Fibroblast of the aortic adventitia (primary cell): ENCODE results near the gene GTSF1L. TPM values are rescaled to one million over a fixed set of nuclear protein-coding genes. Genes with fewer than 3 reads are reported as not detected.

ENCODE experiments used
- DNase-seq: peaks from one replicate; pipeline ENCODE4 v3.0.0-alpha.2; 2010; ENCODE audit warnings: low read depth
- H3K4me3 ChIP-seq: 2 replicates; pipeline ENCODE4 v1.5.1; 2011; ENCODE audit warnings: low read depth, mild to moderate bottlenecking, control low read depth, low read length, moderate library complexity
- total RNA-seq: library from RNA; depleted of rRNA; stranded (reverse); fragments of >200 nt; gene quantifications from 2 replicates; pipeline ENCODE4 v1.2.3, GENCODE V29; 2012; ENCODE audit warnings: low replicate concordance
- TF ChIP-seq, protein P1 (sequence below): IDR thresholded peaks from 2 replicates; pipeline ENCODE4 v1.5.1; 2011; ENCODE audit warnings: mild to moderate bottlenecking, low read length, control low read depth, inconsistent platforms; ENCODE audit not compliant: insufficient read depth

The GTSF1L gene
- total RNA-seq = not detected in 2 replicates

DNA sequence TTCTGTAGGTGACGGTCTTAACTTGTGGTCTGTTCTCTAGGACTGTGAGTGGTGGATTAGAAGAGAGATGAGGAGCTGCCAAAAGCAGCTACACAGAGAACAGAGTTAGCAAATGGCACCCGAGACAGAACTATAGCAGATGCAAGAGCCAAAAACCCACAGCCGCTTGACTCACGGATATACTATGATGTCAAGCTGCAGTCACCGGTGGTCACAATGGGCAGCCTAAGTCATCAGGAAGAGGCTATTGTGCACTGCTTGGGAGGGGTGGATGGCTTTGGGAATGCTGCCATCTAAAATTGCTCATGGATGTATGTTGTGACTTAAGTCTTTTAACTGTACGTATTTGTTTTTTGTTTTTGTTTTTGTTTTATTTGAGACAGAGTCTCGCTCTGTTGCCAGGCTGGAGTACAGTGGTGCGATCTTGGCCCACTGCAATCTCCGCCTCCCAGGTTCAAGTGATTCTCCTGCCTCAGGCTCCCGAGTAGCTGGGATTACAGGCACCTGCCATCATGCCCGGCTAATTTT, at the start of gene GTSF1L:
Gene GTSF1L, minus strand, starts transcription at position 192 of the 528 bp plus-strand sequence. CDS start 308 bp downstream, outside the sequence.
- DNase-seq = peak; percentile 86
- TF ChIP-seq, protein P1, sequence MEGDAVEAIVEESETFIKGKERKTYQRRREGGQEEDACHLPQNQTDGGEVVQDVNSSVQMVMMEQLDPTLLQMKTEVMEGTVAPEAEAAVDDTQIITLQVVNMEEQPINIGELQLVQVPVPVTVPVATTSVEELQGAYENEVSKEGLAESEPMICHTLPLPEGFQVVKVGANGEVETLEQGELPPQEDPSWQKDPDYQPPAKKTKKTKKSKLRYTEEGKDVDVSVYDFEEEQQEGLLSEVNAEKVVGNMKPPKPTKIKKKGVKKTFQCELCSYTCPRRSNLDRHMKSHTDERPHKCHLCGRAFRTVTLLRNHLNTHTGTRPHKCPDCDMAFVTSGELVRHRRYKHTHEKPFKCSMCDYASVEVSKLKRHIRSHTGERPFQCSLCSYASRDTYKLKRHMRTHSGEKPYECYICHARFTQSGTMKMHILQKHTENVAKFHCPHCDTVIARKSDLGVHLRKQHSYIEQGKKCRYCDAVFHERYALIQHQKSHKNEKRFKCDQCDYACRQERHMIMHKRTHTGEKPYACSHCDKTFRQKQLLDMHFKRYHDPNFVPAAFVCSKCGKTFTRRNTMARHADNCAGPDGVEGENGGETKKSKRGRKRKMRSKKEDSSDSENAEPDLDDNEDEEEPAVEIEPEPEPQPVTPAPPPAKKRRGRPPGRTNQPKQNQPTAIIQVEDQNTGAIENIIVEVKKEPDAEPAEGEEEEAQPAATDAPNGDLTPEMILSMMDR = no peak

DNA sequence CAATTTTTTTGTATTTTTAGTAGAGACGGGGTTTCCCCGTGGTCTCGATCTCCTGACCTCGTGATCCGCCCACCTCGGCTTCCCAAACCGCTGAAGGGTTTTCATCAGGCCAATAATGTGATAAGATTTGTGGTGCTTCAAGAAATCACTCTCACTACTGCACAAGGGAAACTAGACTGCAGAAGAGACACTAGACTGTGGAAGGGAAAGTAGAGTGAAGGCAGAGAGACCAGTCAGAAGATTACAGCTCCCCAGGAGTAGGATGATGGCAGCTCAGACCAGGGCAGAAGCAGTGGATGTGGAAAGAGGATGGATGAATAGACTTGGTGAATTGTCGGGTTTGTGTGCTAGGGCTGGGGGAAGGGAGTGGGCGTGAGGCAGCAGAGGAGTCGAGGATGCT, 48.0 kb upstream of the GTSF1L start:
- TF ChIP-seq, protein P1 = no peak
- DNase-seq = no peak
- H3K4me3 ChIP-seq = no peak overlapping the region

More for the DNA sequence above, at the start of gene GTSF1L:
- no peak within 1 kb of the TSS for H3K4me3 ChIP-seq

DNA sequence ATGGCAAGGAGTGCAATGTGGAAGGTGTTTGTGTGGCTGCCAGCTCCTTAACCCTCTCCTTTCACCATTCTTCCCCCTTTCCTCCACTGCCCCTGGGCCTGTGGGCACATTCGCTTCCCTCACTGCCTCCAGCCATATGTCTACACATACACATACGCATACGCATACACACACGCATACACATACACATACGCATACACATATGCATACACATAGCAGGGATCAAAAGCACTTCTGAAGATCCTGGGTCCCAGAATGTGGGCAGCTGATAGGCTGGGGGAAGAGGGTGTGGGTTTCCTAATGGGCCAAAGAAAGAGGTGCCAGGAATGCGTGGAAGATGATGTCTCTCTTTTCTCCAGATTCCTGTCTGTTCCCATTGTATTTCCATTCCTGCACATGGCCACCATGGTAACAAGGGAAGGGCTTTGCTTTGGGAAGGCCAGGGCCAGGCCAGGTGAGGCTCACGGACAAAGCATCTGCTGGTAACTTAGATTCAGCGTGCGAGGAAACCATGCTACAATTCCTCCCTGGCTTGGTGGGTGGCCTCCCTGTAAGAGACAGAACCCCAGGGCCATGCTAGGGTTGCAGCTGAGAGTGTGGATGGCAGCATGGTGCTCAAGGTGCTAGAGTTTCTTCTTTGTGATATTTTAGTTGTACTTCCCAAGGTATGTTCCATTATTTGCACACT, 44.8 kb upstream of the GTSF1L start:
- TF ChIP-seq, protein P1 = no peak
- no peak for DNase-seq
- H3K4me3 ChIP-seq = no peak overlapping the region

DNA sequence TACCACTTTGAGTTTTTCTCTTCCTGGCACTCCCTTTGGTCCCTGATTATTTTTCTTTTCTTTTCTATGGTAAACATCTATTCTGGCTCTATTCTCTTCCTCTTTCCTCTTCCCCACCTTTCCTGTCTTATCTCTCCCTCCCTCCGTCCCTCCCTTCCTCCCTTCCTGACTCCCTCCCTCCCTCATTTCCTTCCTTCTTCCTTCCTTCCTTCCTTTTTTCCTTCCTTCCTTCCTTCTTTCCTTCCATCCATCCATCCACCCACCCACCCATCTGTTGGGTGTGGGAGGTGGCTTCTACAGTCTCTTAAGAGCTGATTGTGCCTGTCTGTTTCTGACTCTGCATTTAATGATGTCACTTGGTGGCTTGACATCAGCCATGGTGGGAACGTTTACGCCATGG, 43.5 kb upstream of the GTSF1L start:
- TF ChIP-seq, protein P1 = no peak
- no peak overlapping the region for H3K4me3 ChIP-seq
- DNase-seq = no peak

DNA sequence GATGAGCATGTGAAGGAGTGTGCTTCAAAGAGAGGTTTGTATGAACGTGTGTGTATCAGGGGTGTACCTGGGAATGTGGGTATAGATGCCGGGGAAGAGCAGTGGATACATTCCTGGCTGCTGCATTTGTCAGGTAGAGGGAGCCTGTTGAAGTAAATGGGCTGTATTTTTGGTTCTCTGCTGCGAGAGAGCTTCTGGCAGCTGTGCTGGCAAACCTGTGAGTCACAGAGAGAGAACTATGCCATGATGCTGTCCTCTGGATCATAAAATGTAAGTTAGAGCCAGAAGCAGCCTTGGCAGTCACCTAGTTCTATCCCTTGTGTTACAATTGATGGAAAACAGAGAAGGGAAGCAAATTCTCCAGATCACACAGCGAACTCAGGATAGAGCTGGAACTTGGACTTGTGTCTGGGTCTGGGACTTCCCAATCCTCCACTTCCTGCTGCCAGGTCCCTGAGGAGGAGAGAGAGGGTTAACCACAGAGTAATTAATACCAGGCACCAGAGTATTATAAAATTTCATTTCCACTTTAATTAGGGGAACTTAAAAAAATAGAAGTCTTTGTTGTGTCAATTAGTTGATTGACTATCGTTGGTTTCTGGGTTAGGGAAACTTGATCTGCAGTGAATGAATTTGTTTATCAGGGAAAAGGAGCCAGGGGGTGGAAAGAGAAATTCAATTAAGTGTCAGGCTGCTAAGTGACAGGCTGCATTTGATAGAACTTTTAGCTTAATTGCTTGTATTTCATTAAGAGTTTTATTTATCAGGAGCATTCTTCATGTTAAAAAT, 41.1 kb upstream of the GTSF1L start:
- TF ChIP-seq, protein P1 = peak; percentile 25
- no peak overlapping the region for H3K4me3 ChIP-seq
- peak; percentile 76 for DNase-seq

DNA sequence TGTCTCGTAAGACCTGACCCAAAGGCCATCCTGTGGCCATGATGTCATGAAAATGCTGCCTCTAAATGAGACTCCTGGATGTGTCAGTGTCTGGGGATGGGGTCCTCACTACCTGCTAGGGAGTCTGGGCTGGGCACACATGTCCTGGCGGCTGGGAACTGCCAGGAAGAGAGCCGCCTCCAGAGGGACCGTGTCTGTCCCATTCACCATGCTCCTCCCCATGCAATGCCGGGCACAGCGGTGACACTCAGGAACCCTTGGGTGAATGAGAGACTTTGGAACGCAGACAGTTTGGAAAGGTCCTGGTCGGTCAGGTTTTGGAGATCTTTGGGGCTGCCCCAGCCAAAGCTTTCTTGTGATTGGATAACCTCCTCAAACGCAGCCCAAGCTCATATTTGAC, 40.1 kb upstream of the GTSF1L start:
- no peak overlapping the region for H3K4me3 ChIP-seq
- TF ChIP-seq, protein P1 = no peak
- no peak for DNase-seq
